GM12872 (cell line): ENCODE measurements around the gene COX8A.
A peak's percentile ranks its signal among the peaks of the same experiment; 100 is the strongest.

Source experiments
- TF ChIP-seq, protein P1 (sequence below): IDR thresholded peaks from 3 replicates; pipeline ENCODE4 v1.5.1; 2011; ENCODE audit warnings: low read depth, mild to moderate bottlenecking, low read length, moderate library complexity; ENCODE audit not compliant: insufficient read depth

Gene COX8A

DNA sequence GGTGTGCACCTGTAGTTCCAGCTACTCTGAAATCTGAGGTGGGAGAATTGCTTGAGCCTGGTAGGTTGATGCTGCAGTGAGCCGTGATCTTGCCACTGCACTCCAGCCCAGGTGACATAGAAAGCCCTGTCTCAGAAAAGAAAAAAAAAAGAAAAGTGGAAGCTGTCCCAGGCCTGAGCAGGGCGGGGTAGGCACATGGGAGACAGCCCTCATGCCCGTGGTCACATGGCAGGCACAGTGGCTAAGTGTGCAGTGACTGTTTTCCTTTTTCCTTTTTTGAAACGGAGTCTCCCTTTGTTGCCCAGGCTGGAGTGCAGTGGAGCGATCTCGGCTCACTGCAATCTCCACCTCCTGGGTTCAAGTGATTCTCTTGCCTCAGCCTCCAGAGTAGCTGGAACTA lies 19.6 kb downstream of the COX8A start:
- TF ChIP-seq, protein P1, sequence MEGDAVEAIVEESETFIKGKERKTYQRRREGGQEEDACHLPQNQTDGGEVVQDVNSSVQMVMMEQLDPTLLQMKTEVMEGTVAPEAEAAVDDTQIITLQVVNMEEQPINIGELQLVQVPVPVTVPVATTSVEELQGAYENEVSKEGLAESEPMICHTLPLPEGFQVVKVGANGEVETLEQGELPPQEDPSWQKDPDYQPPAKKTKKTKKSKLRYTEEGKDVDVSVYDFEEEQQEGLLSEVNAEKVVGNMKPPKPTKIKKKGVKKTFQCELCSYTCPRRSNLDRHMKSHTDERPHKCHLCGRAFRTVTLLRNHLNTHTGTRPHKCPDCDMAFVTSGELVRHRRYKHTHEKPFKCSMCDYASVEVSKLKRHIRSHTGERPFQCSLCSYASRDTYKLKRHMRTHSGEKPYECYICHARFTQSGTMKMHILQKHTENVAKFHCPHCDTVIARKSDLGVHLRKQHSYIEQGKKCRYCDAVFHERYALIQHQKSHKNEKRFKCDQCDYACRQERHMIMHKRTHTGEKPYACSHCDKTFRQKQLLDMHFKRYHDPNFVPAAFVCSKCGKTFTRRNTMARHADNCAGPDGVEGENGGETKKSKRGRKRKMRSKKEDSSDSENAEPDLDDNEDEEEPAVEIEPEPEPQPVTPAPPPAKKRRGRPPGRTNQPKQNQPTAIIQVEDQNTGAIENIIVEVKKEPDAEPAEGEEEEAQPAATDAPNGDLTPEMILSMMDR = no peak

DNA sequence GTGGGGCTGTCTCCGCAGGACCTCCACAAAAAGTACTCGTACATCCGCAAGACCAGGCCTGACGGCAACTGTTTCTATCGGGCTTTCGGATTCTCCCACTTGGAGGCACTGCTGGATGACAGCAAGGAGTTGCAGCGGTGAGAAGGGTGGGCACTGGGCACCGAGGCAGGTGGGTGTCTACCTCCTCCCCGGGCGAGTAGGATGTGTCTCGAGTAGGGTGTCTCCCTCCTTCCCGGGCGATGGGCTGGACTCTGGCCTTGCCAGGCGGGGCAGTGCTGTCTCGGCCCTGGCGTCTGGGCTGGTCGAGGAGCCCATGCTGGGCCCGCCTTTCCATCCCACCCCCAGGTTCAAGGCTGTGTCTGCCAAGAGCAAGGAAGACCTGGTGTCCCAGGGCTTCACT lies 22.1 kb downstream of the COX8A start:
- TF ChIP-seq, protein P1 = no peak

DNA sequence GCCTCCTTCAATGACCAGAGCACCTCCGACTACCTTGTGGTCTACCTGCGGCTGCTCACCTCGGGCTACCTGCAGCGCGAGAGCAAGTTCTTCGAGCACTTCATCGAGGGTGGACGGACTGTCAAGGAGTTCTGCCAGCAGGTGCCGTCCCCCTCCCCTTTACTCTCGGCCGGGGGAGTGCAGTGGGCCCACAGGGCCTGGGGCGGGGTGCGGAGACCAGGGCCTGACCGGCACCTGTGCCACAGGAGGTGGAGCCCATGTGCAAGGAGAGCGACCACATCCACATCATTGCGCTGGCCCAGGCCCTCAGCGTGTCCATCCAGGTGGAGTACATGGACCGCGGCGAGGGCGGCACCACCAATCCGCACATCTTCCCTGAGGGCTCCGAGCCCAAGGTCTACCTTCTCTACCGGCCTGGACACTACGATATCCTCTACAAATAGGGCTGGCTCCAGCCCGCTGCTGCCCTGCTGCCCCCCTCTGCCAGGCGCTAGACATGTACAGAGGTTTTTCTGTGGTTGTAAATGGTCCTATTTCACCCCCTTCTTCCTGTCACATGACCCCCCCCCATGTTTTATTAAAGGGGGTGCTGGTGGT lies 22.8 kb downstream of the COX8A start:
- TF ChIP-seq, protein P1 = no peak

DNA sequence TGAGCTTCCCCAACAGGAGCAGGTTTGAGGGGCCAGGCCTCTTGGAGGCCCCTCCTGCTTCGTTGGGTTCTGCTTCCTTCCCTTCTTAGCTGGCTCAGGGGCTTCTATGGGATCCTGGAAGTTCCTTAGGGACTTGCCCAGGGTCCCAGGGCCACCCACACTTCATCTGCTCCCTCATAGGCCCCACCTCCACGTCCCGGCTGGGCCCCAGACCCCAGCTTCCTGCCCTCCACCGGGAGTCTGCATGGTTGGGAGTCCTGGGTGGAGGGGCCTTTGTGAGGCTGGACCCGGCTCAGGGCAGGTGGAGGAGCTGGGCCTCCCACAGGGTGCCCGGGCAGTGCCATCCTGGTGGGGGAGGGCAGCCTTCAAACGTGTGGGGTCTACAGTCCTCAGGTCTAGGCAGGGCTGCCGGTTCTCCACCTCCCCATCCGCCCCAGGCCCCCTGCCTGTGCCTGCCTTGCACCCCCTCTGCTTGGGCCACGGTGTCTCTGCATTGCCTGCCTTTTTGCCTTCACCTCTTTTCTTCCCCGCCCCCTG lies 23.4 kb downstream of the COX8A start:
- TF ChIP-seq, protein P1 = no peak

DNA sequence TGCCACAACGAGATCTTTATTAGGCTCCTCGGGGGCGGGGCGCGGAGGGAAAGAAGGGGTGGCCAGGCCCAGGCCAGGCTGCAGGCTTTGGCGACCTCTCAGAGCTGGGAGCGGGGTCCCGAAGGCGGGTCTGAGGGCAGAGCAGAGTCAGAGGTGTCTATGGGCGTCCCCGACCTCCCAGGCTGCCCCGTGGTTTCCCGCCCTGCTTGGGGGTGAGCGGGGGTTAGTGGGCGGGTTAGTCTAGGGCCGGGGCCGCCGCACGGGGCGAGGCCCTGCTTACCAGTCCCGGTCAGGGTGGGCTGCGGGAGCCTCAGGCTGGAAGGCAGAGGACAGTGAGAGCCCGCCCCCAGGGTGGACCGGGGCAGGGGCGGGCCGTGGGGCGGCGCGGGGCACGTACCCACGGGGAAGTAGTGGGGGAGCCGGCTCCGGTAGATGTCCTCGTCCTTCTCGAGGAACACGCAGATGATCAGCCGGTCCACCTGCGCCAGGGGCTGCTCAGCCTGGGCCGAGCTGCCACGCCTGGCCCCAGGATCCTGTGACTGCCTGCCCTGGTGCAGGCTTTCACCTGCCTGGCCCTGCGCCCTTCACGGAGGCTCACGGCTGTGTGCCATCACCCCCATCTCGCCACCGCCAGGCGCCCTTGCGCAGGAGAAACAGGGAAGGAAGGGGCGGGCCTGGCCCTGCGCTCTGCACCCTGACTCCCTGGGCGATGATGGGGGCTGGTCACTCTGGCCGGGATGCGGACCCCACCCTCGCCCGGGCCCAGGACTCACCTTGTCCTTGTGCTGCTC lies 24.3 kb downstream of the COX8A start:
- TF ChIP-seq, protein P1 = no peak

DNA sequence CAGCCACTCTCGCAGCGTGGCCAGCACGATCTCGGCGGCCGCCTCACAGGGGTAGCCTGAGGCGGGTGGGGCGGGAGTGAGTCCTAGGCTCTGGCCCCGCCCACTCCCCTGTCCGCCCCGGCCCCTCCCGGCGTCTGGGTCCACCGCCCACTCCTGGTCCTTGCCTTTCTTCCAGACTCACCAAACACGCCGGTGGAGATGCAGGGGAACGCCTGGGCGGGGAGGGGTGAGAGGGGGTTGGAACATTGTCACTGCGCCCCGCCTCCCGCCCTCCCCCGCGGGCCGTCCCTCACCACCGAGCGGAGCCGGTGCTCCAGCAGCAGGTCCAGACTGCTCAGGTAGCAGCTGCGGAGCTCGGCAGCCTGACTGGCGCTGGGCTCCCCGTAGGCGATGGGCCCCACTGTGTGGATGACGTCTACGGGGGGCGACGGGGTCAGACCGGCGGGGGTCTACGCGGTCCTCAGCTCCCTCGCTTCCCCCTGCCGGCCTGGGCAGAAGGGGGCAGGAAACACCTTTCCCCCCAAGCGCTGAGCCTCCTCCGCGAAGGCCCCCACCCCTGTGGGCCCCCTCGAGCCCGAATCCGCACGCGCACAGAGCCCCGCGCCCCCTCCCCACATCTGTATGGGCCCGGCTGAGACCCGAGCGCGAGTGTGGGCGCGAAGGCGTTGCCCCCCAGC lies 25.1 kb downstream of the COX8A start:
- TF ChIP-seq, protein P1 = no peak

DNA sequence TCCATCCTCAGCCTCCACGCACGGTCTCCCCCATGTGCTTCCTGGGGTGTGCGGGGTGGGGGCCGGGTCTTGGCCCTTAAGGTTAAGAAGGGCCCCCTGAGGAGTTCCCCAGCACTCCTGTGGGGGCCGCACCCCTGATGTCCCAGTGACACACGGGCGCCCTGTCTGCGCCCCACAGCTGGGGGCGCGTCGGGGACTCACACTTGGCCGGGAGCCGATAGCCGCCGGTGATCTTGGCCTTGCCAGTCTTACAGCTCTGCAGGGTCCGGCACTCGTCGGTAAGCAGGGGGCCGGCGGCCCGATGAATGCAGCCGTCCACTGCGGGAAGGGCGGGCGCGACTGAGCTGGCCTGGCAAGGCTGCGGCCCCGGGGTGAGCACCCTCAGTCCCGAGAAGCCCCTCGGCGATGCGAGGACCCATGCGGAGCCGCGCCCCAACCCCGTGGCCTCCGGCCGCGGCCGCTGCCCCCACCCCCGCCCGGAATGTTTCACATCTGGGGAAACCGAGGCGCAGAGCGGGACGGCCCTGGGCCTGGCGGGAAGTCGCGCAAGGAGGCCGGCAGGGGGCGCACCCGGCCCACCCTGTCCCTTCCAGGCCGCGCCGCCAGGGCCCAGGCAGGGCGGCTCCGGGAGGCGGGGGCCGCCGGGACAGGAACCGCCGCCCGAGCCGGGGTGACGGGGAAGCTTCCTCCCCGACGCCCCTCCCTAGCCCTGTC lies 25.8 kb downstream of the COX8A start:
- TF ChIP-seq, protein P1 = peak; percentile 71
